Mesothelial cell of epicardium (in vitro differentiated cells): ENCODE data around the gene NBPF20. TPM values are rescaled to one million over a fixed set of nuclear protein-coding genes. Genes with fewer than 3 reads are reported as not detected.
"Not testable (repeated sequence)": the region's sequence is repeated elsewhere in the genome, so short reads cannot be mapped to it uniquely, and the experiment has no call there.

ENCODE experiments used
- DNase-seq, 2 experiments: peaks; one replicate each; pipeline ENCODE4 v3.0.0; 2021; ENCODE audit warnings: low spot score in 2 of 2; ENCODE audit not compliant: unreplicated experiment in 2 of 2
- H3K27ac Mint-ChIP-seq: 2 replicates; pipeline ENCODE4 v1.8.0; 2021; ENCODE audit warnings: mixed read lengths
- H3K27me3 Mint-ChIP-seq: 2 replicates; pipeline ENCODE4 v1.8.0; 2021; ENCODE audit warnings: low read depth, mixed read lengths
- H3K36me3 Mint-ChIP-seq: 2 replicates; pipeline ENCODE4 v1.8.0; 2021; ENCODE audit warnings: mixed read lengths
- H3K4me1 Mint-ChIP-seq: 2 replicates; pipeline ENCODE4 v1.8.0; 2021; ENCODE audit warnings: mixed read lengths
- H3K4me3 Mint-ChIP-seq: 2 replicates; pipeline ENCODE4 v1.8.0; 2021; ENCODE audit warnings: mild to moderate bottlenecking, moderate library complexity, mixed read lengths
- H3K9me3 Mint-ChIP-seq: 2 replicates; pipeline ENCODE4 v1.8.0; 2021; ENCODE audit warnings: mixed read lengths
- total RNA-seq: library from RNA; stranded (reverse); gene quantifications from 3 replicates; pipeline ENCODE4 v1.2.1, GENCODE V29; 2021

The NBPF20 gene
- total RNA-seq, 1 donor from 2014 or later: 5.0 TPM

- not testable (repeated sequence) for H3K4me3 Mint-ChIP-seq, H3K27ac Mint-ChIP-seq, H3K27me3 Mint-ChIP-seq, H3K36me3 Mint-ChIP-seq, H3K9me3 Mint-ChIP-seq, DNase-seq, H3K4me1 Mint-ChIP-seq
Measured at GRCh38 chr1:145400701-145401100, 24.7 kb downstream of the NBPF20 start.

Other genes with a start within 250 kb of the NBPF20 start
- gene PPIAL4D, start 183.4 kb downstream of the NBPF20 start, total RNA-seq: not detected in 3 replicates
- gene GPR89A, start 182.4 kb upstream of the NBPF20 start, total RNA-seq: 21.6 to 31.5 TPM (median 26.3 TPM) in 3 replicates